NB4 (cell line): Measurements from ENCODE around the gene IDH1.

Experiments
- CTCF ChIP-seq: IDR thresholded peaks from one replicate; pipeline ENCODE4 v1.5.1; 2012; ENCODE audit warnings: low read depth, low read length
- MAX ChIP-seq: IDR thresholded peaks from 2 replicates; pipeline ENCODE4 v1.6.1; 2011; ENCODE audit warnings: low read depth, low read length
- POLR2A ChIP-seq: IDR thresholded peaks from 2 replicates; pipeline ENCODE4 v1.6.1; 2011; ENCODE audit warnings: mild to moderate bottlenecking; ENCODE audit not compliant: insufficient read length; ENCODE audit errors: extremely low read depth

- TF ChIP-seq CTCF (no peak), MAX (no peak), POLR2A (no peak)
These were observed 31.0 kb upstream of the IDH1 start for GRCh38 chr2:208285853-208286252.
